GM19372 (cell line): ENCODE measurements around the gene STAM.

Source experiments
- ATAC-seq: cut with Tn5 transposase; IDR thresholded peaks from one replicate; pipeline ENCODE4 v1.9.1; 2021; ENCODE audit warnings: mild to moderate bottlenecking, low read depth, moderate library complexity; ENCODE audit not compliant: unreplicated experiment

Gene STAM

GRCh38 chr10:17758200-17758599 is 114.2 kb downstream of the STAM start:
- no peak for ATAC-seq

DNA sequence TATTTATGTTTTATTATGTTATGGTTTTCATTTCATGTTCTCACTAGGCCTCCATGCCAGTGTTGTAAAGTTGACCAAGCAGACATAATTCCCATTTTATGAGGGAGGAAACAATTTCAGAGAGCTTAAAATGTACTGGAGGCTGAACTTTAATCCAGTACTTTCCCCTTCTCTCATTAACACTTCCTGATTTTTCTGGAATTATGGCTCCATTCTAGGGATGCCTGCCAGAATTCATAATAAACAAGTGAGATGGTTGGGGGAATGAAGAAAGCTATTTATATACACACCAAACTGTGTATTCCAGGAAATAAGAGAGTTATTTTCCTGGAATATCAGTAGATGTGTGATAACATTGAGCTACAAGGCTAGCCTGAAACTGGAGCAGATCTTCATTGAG is 114.9 kb downstream of the STAM start:
- no peak for ATAC-seq

DNA sequence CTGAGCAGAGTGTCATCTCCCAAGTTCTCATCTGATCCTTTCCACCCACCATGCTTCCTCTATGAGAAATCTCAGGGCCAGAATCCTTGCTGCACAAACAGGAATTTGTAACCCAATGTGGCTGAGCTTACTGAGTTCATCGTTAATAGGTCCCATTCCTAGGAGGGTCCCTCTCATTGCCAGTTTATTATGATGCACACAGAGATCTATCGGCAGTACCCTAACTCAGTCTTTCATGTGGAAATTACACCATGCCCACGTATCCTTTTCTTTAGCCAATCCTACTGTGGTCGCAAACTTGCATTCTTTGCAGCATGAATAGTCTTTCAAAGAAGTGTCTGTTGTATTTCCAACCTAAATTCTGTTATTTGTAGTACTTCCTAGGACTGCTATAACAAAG is 120.2 kb downstream of the STAM start:
- no peak for ATAC-seq

DNA sequence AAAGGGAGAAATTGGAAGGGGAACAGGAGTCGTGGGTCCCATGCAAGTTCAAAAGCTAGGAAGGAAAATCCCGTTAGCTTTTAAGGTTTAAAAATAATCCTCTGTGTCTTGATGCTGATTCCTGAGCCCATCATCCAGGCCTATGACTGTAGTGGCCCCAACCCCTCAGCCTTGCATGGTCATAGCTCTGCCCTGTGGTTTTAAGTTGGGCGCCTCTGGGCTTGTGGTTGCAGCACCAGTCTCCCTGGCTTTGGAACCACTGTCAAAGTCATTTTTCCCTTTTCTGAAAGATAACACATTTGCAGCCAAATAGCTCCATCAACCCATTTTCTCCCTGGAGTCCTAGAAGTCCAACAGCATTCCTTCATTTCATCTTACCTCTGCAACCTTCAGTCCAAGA is 121.7 kb downstream of the STAM start:
- ATAC-seq = no peak
